GM10266 (cell line): ENCODE results near the gene LRRC38.
A peak's percentile ranks its signal among the peaks of the same experiment; 100 is the strongest.

Experiments
- DNase-seq: peaks from one replicate; pipeline ENCODE4 v3.0.0; 2012; ENCODE audit errors: extremely low spot score
- CTCF ChIP-seq: IDR thresholded peaks from 2 replicates; pipeline ENCODE4 v1.5.1; 2012; ENCODE audit warnings: mild to moderate bottlenecking, low read depth; ENCODE audit not compliant: control insufficient read depth, insufficient read depth; ENCODE audit errors: missing control alignments

LRRC38 gene

GRCh38 chr1:13548281-13548680 lies 34.5 kb upstream of the LRRC38 start:
- DNase-seq = no peak
- no peak for TF ChIP-seq CTCF

GRCh38 chr1:13546791-13547190 lies 33.0 kb upstream of the LRRC38 start:
- no peak for DNase-seq
- no peak for TF ChIP-seq CTCF

GRCh38 chr1:13544221-13544556 lies 30.4 kb upstream of the LRRC38 start:
- no peak for DNase-seq
- TF ChIP-seq CTCF = no peak

GRCh38 chr1:13543451-13544220 lies 29.8 kb upstream of the LRRC38 start:
- no peak for DNase-seq
- TF ChIP-seq CTCF = peak; percentile 31

- TF ChIP-seq CTCF = no peak
- no peak for DNase-seq
These were observed 27.8 kb upstream of the LRRC38 start for GRCh38 chr1:13541435-13542215.

GRCh38 chr1:13540866-13541265 lies 27.1 kb upstream of the LRRC38 start:
- TF ChIP-seq CTCF = no peak
- DNase-seq = no peak

- no peak for TF ChIP-seq CTCF
- no peak for DNase-seq
These were observed 25.9 kb upstream of the LRRC38 start for GRCh38 chr1:13539683-13540082.
